Colonic mucosa (tissue), 4 donors: ENCODE measurements around the gene ERI2. TPM values are rescaled to one million over a fixed set of nuclear protein-coding genes. Genes with fewer than 3 reads are reported as not detected.

Experiments used
- DNase-seq: peaks from one replicate; pipeline ENCODE4 v3.0.0-alpha.2; 2020
- H3K27ac ChIP-seq: fragments of 200-600 bp; one replicate; pipeline ENCODE4 v1.8.0; 2021
- H3K27me3 ChIP-seq: fragments of 200-600 bp; one replicate; pipeline ENCODE4 v1.8.0; 2021
- H3K36me3 ChIP-seq: fragments of 200-600 bp; one replicate; pipeline ENCODE4 v1.8.0; 2021
- H3K4me1 ChIP-seq: fragments of 200-600 bp; one replicate; pipeline ENCODE4 v1.8.0; 2021; ENCODE audit warnings: mild to moderate bottlenecking
- H3K4me3 ChIP-seq: fragments of 200-600 bp; one replicate; pipeline ENCODE4 v1.8.0; 2021
- H3K9ac ChIP-seq, 2 donors: one replicate each; pipeline ENCODE4 v1.7.0; 2013; ENCODE audit warnings: control low read depth in 2 of 2, low read depth in 2 of 2, low read length in 2 of 2
- H3K9me3 ChIP-seq: fragments of 200-600 bp; one replicate; pipeline ENCODE4 v1.8.0; 2021
- CTCF ChIP-seq: fragments of 200-600 bp; IDR thresholded peaks from one replicate; pipeline ENCODE4 v1.8.0; 2022; ENCODE audit warnings: antibody characterized with exemption, mild to moderate bottlenecking
- intact Hi-C: fragments of 100-400 bp; cut with DNase I; formaldehyde crosslinking; loops from one replicate; pipeline ENCODE4 v1.14.1; 2022
- total RNA-seq, 2 donors: library from RNA; stranded (reverse); fragmentation: NEBNext Ultra II Directional in 1 of 2; extraction: Animal tissue kit (Norgen Biotek cat#: 25700) in 1 of 2; gene quantifications; one replicate each; pipeline ENCODE4 v1.2.1, GENCODE V29; 2021
- donor health status: healthy.
- donor health status: DM: no; HTN: no; CAD: no.
- donor health status: DM: no; HTN: no; CAD: no.

Gene ERI2
- total RNA-seq, 2 donors from 2014 or later = 28.7 to 43.8 TPM

- intact Hi-C loops = no loop called here
- Histone ChIP-seq H3K4me1 (no peaks in the 10 kb centered on the region), H3K9me3 (no peaks in the 10 kb centered on the region), H3K27me3 (no peaks in the 10 kb centered on the region), H3K4me3 (no peak overlapping the region), H3K9ac (no peak overlapping the region), H3K36me3 (no peaks in the 10 kb centered on the region), H3K27ac (no peak overlapping the region)
- no peak for DNase-seq
- no peak for TF ChIP-seq CTCF
Observed at GRCh38 chr16:20829536-20829935, 23.3 kb upstream of the ERI2 start.

GRCh38 chr16:20826039-20826566, 19.8 kb upstream of the ERI2 start:
- no peak overlapping the region for H3K27ac ChIP-seq
- intact Hi-C loops = no loop called here
- H3K9me3 ChIP-seq = no peaks in the 10 kb centered on the region
- TF ChIP-seq CTCF = no peak
- DNase-seq = no peak
- no peaks in the 10 kb centered on the region for H3K4me1 ChIP-seq
- H3K9ac ChIP-seq = no peak overlapping the region
- H3K4me3 ChIP-seq = no peak overlapping the region
- H3K27me3 ChIP-seq = no peaks in the 10 kb centered on the region
- H3K36me3 ChIP-seq = no peaks in the 10 kb centered on the region

- no peaks in the 10 kb centered on the region for H3K9me3 ChIP-seq
- H3K4me1 ChIP-seq = no peaks in the 10 kb centered on the region
- no peak overlapping the region for H3K27ac ChIP-seq
- intact Hi-C loops = no loop called here
- no peak overlapping the region for H3K9ac ChIP-seq
- no peaks in the 10 kb centered on the region for H3K27me3 ChIP-seq
- H3K4me3 ChIP-seq = no peak overlapping the region
- DNase-seq = no peak
- no peaks in the 10 kb centered on the region for H3K36me3 ChIP-seq
- TF ChIP-seq CTCF = no peak
Observed at GRCh38 chr16:20822521-20823325, 16.5 kb upstream of the ERI2 start.

- no peaks in the 10 kb centered on the region for H3K9me3 ChIP-seq
- no peaks in the 10 kb centered on the region for H3K27me3 ChIP-seq
- DNase-seq = no peak
- H3K9ac ChIP-seq = no peak overlapping the region
- TF ChIP-seq CTCF = no peak
- H3K4me3 ChIP-seq = no peak overlapping the region
- intact Hi-C loops = no loop called here
- H3K4me1 ChIP-seq = no peaks in the 10 kb centered on the region
- no peak overlapping the region for H3K27ac ChIP-seq
- no peaks in the 10 kb centered on the region for H3K36me3 ChIP-seq
Observed at GRCh38 chr16:20821682-20822081, 15.4 kb upstream of the ERI2 start.

- no peak overlapping the region for H3K27ac ChIP-seq
- H3K9me3 ChIP-seq = no peaks in the 10 kb centered on the region
- H3K4me3 ChIP-seq = no peak overlapping the region
- no peak for TF ChIP-seq CTCF
- H3K27me3 ChIP-seq = no peaks in the 10 kb centered on the region
- H3K9ac ChIP-seq = no peak overlapping the region
- H3K4me1 ChIP-seq = no peaks in the 10 kb centered on the region
- intact Hi-C loops = no loop called here
- no peak for DNase-seq
- no peaks in the 10 kb centered on the region for H3K36me3 ChIP-seq
Observed at GRCh38 chr16:20818929-20819585, 12.8 kb upstream of the ERI2 start.
